Activated CD8-positive, alpha-beta T cell treated with anti-CD3 and anti-CD28 coated beads, Interleukin-2, amount 10 ng/mL, durations not matched to agents 7 days and 5 days (primary cell): ENCODE data around the gene MAD1L1. TPM values are rescaled to one million over a fixed set of nuclear protein-coding genes. Genes with fewer than 3 reads are reported as not detected.
"Not testable (repeated sequence)": the region's sequence is repeated elsewhere in the genome, so short reads cannot be mapped to it uniquely, and the experiment has no call there.

Experiments
- ATAC-seq: fragments of 150-1000 bp; cut with Tn5 transposase; one replicate; pipeline ENCODE4 v1.10.0; 2021; ENCODE audit warnings: moderate library complexity
- CTCF ChIA-PET: fragments of 350-600 bp; sonication (Branson Sonifier 250); formaldehyde crosslinking; loops from one replicate; lab custom pipeline; 2021; ENCODE audit warnings: antibody characterized with exemption; lab: Charles Lee
- POLR2A ChIA-PET: fragments of 350-600 bp; sonication (Branson Sonifier 250); formaldehyde crosslinking; loops from one replicate; lab custom pipeline; 2021; ENCODE audit warnings: antibody characterized with exemption; lab: Charles Lee
- DNase-seq: peaks from one replicate; pipeline ENCODE4 v3.0.0-alpha.2; 2020
- H3K27ac Mint-ChIP-seq: one replicate; pipeline ENCODE4 v1.8.0; 2021; ENCODE audit warnings: mild to moderate bottlenecking, mixed read lengths
- H3K27me3 Mint-ChIP-seq: one replicate; pipeline ENCODE4 v1.8.0; 2021; ENCODE audit warnings: low read depth, mixed read lengths
- H3K36me3 Mint-ChIP-seq: one replicate; pipeline ENCODE4 v1.8.0; 2021; ENCODE audit warnings: low read depth, mixed read lengths
- H3K4me1 Mint-ChIP-seq: one replicate; pipeline ENCODE4 v1.8.0; 2021; ENCODE audit warnings: low read depth, mixed read lengths
- H3K4me3 Mint-ChIP-seq: one replicate; pipeline ENCODE4 v1.8.0; 2021; ENCODE audit warnings: mild to moderate bottlenecking, mixed read lengths
- H3K9me3 Mint-ChIP-seq: one replicate; pipeline ENCODE4 v1.8.0; 2022; ENCODE audit warnings: mixed read lengths; ENCODE audit not compliant: insufficient read depth
- total RNA-seq, 2 experiments: library from RNA; stranded (reverse); gene quantifications; one replicate each; pipeline ENCODE4 v1.2.3, GENCODE V29; 2021

The MAD1L1 gene
- total RNA-seq, 2 experiments from 2014 or later = 79.8 to 82.7 TPM

DNA sequence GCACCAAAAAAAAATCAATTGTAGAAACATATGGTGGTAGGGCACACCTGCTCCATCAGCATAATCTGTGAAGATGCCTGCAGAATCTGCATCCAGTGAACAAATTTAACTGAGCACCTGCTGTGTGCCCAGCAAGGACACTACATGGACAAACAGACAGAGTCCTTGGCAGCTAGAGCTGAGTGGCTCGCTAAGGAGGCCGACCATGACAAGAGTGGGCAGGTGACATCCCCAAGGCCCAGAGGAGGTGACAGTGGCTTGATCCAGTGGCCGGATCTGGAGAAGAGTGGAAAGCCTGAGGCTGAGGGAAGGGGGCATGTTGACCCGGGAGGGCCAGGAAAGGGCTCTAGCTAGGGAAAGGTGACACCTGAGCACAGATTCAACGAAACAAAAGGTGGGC, 68.1 kb downstream of the MAD1L1 start:
- no peaks in the 10 kb centered on the region for H3K9me3 Mint-ChIP-seq
- no peak overlapping the region for H3K4me3 Mint-ChIP-seq
- no peaks in the 10 kb centered on the region for H3K36me3 Mint-ChIP-seq
- no peaks in the 10 kb centered on the region for H3K4me1 Mint-ChIP-seq
- POLR2A ChIA-PET = no interaction called here
- CTCF ChIA-PET = no interaction called here
- no peak overlapping the region for H3K27ac Mint-ChIP-seq
- no peaks in the 10 kb centered on the region for H3K27me3 Mint-ChIP-seq
- no peak for ATAC-seq
- DNase-seq = no peak

- Mint-ChIP-seq H3K27ac (no peak overlapping the region), H3K4me3 (no peak overlapping the region)
- POLR2A ChIA-PET = no interaction called here
Observed at GRCh38 chr7:2163600-2164555, 68.9 kb downstream of the MAD1L1 start.

GRCh38 chr7:2162959-2163358, 69.8 kb downstream of the MAD1L1 start:
- Mint-ChIP-seq H3K4me1 (no peaks in the 10 kb centered on the region), H3K9me3 (no peaks in the 10 kb centered on the region), H3K4me3 (no peak overlapping the region), H3K27me3 (no peaks in the 10 kb centered on the region), H3K36me3 (no peaks in the 10 kb centered on the region), H3K27ac (no peak overlapping the region)
- DNase-seq (no peak), ATAC-seq (no peak)
- ChIA-PET POLR2A (no interaction called here), CTCF (no interaction called here)

More at GRCh38 chr7:2163600-2164555, 68.9 kb downstream of the MAD1L1 start:
- no peaks in the 10 kb centered on the region for H3K4me1 Mint-ChIP-seq
- CTCF ChIA-PET = no interaction called here
- no peak for DNase-seq
- ATAC-seq = no peak
- no peaks in the 10 kb centered on the region for H3K36me3 Mint-ChIP-seq
- no peaks in the 10 kb centered on the region for H3K27me3 Mint-ChIP-seq
- no peaks in the 10 kb centered on the region for H3K9me3 Mint-ChIP-seq

DNA sequence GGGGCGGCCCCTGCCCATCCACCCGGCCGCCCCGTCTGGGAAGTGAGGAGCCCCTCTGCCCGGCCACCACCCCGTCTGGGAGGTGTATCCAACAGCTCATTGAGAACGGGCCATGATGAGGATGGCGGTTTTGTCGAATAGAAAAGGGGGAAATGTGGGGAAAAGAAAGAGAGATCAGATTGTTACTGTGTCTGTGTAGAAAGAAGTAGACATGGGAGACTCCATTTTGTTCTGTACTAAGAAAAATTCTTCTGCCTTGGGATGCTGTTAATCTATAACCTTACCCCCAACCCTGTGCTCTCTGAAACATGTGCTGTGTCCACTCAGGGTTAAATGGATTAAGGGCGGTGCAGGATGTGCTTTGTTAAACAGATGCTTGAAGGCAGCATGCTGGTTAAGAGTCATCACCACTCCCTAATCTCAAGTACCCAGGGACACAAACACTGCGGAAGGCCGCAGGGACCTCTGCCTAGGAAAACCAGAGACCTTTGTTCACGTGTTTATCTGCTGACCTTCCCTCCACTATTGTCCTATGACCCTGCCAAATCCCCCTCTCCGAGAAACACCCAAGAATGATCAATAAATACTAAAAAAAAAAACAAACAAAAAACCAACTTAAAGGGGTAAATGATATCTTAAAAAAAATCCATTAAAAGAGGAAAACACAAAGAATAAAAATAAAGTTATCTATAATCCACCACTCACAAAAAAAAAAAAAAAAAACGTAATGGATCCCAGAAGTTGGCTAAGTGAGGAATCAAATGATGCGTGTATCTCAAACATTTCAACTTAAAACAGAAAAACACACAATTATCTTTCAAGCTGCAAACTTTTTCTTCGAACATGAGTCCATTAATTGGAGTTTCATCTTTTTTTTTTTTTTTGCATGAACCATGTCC, 70.5 kb downstream of the MAD1L1 start:
- H3K4me3 Mint-ChIP-seq, CTCF ChIA-PET, H3K27ac Mint-ChIP-seq, H3K4me1 Mint-ChIP-seq, H3K9me3 Mint-ChIP-seq, POLR2A ChIA-PET, H3K36me3 Mint-ChIP-seq, H3K27me3 Mint-ChIP-seq, DNase-seq, ATAC-seq: not testable (repeated sequence)

DNA sequence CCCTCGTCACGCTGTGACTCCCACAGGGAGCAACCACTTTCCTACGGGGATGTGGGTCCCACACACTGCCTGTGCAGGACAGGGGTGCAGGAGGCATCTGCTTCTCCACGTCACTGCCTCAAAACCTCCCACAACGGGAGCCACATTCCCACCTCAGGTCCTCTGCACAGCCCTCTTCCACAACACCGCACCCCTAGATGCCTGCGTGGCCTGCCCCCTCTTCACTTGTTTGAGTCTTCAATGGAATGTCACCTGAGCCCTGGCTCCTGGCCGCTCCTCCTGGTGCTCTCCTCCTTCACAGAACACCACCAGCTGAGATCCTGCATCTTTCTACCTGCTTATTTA, 73.6 kb downstream of the MAD1L1 start:
- H3K4me3 Mint-ChIP-seq = no peak overlapping the region
- CTCF ChIA-PET = no interaction called here

GRCh38 chr7:2158331-2159175, 74.2 kb downstream of the MAD1L1 start:
- no peaks in the 10 kb centered on the region for H3K9me3 Mint-ChIP-seq
- ATAC-seq = no peak
- CTCF ChIA-PET = interaction anchor here (0.8 to 1.4 kb wide), 2 partner anchors 8 to 580 kb away, joined by 4 read pairs; no protein-coding TSS in a partner anchor
- no peak for DNase-seq
- no peaks in the 10 kb centered on the region for H3K27me3 Mint-ChIP-seq
- POLR2A ChIA-PET = no interaction called here
- H3K4me1 Mint-ChIP-seq = peaks cover 7% of the 10 kb centered on the region
- no peaks in the 10 kb centered on the region for H3K36me3 Mint-ChIP-seq
- H3K27ac Mint-ChIP-seq = no peak overlapping the region
- H3K4me3 Mint-ChIP-seq = no peak overlapping the region

More for the DNA sequence above, 73.6 kb downstream of the MAD1L1 start:
- ATAC-seq (no peak), DNase-seq (no peak)
- POLR2A ChIA-PET = no interaction called here
- Mint-ChIP-seq H3K27me3 (no peaks in the 10 kb centered on the region), H3K9me3 (no peaks in the 10 kb centered on the region), H3K27ac (no peak overlapping the region), H3K36me3 (no peaks in the 10 kb centered on the region), H3K4me1 (peaks cover 7% of the 10 kb centered on the region)

GRCh38 chr7:2157473-2158279, 75.1 kb downstream of the MAD1L1 start:
- no peaks in the 10 kb centered on the region for H3K27me3 Mint-ChIP-seq
- ATAC-seq = no peak

GRCh38 chr7:2156756-2157472, 75.8 kb downstream of the MAD1L1 start:
- H3K9me3 Mint-ChIP-seq = no peaks in the 10 kb centered on the region
- H3K4me1 Mint-ChIP-seq = peaks cover 7% of the 10 kb centered on the region
- DNase-seq (no peak), ATAC-seq (no peak)
- no peaks in the 10 kb centered on the region for H3K27me3 Mint-ChIP-seq
- no peaks in the 10 kb centered on the region for H3K36me3 Mint-ChIP-seq
- H3K4me3 Mint-ChIP-seq = no peak overlapping the region
- ChIA-PET CTCF (interaction anchor here (0.9 kb wide), 1 partner anchor 362 kb away, joined by 3 read pairs; no protein-coding TSS in a partner anchor), POLR2A (no interaction called here)
- no peak overlapping the region for H3K27ac Mint-ChIP-seq

More at GRCh38 chr7:2157473-2158279, 75.1 kb downstream of the MAD1L1 start:
- peaks cover 7% of the 10 kb centered on the region for H3K4me1 Mint-ChIP-seq
- no peaks in the 10 kb centered on the region for H3K36me3 Mint-ChIP-seq
- POLR2A ChIA-PET = no interaction called here
- H3K4me3 Mint-ChIP-seq = no peak overlapping the region
- no peak overlapping the region for H3K27ac Mint-ChIP-seq
- CTCF ChIA-PET = interaction anchor here (0.8 to 1.4 kb wide), 3 partner anchors 9 to 579 kb away, joined by 3 to 4 read pairs (median 4); no protein-coding TSS in a partner anchor
- DNase-seq = no peak
- H3K9me3 Mint-ChIP-seq = no peaks in the 10 kb centered on the region

GRCh38 chr7:2154831-2155230, 77.9 kb downstream of the MAD1L1 start:
- Mint-ChIP-seq H3K9me3 (no peaks in the 10 kb centered on the region), H3K4me3 (no peak overlapping the region), H3K27me3 (no peaks in the 10 kb centered on the region), H3K4me1 (peaks cover 7% of the 10 kb centered on the region), H3K36me3 (no peaks in the 10 kb centered on the region), H3K27ac (no peak overlapping the region)
- POLR2A ChIA-PET = no interaction called here
- CTCF ChIA-PET = no interaction called here
- DNase-seq = no peak
- no peak for ATAC-seq

DNA sequence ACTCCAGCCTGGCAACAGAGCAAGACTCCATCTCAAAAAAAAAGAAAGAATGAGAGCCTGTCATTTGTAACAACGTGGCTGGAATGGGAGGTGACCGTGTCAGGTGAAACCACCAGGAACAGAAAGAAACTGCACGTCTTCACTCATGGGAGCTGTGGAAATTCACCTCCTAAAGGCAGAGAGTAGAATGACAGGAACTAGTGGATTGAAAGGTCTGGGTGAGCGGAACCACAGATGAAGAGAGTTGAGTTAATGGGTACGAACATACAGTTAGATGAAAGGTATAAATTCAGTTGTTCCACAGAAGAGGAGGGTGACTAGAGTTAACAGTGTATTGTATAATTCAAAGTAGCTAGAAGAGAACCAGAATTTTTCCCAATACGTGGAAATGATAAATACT, 78.6 kb downstream of the MAD1L1 start:
- H3K36me3 Mint-ChIP-seq = no peaks in the 10 kb centered on the region
- peaks cover 7% of the 10 kb centered on the region for H3K4me1 Mint-ChIP-seq
- no peak overlapping the region for H3K4me3 Mint-ChIP-seq
- POLR2A ChIA-PET = interaction anchor here (0.7 kb wide), 1 partner anchor 60 kb away, joined by 6 read pairs; no protein-coding TSS in a partner anchor
- no peak overlapping the region for H3K27ac Mint-ChIP-seq
- CTCF ChIA-PET = no interaction called here
- DNase-seq (no peak), ATAC-seq (no peak)
- no peaks in the 10 kb centered on the region for H3K9me3 Mint-ChIP-seq
- H3K27me3 Mint-ChIP-seq = no peaks in the 10 kb centered on the region
